ENCODE measurements around the gene COA8. TPM values are rescaled to one million over a fixed set of nuclear protein-coding genes. Genes with fewer than 3 reads are reported as not detected.

Gene COA8
- total and polyA plus RNA-seq, 2 donors, result 22.3 to 39.2 TPM

DNA sequence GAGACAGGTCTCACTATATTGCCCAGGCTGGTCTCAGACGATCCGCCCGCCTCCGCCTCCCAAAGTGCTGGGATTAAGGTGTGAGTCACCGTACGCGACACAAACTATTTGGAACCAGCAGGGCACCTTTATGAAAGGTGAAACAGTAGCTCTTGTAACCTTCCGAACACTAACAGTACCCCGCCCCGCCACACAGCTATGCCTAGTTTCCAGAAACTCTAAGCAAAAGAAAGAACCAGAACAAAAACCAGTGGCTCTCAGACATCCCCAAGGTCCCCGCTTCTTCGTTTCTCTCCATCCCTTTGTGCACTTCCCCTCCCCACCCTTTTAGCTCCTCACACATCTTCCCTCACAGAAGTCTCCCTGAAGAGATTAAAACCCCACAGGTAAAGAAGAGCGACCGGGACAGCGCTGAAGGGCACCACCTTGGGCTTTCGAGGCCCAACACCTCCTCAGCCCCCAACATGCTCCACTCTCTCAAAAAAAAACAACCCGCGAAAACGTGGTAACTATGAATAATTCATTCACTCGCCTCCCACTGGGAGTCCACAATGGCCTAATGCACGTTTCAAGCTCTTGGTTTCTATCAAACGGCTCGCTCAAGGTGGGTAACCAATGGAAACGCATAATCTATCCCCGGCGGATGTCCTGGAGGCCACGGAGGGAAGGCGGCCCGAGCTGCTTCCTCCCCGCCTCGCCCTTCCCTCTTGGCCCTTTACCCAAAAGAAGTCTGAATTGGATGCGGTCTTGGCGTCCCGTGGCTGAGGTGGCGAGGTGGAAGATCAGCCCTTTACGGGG, 1.2 kb upstream of the COA8 start:
- peaks cover 12 to 31% of the 10 kb centered on the region in 2 donors for H3K36me3 ChIP-seq (ENCODE audit: control insufficient read depth in 2 of 2, insufficient read depth in 2 of 2, low read length in 1 of 2)
- H3K4me3 ChIP-seq (ENCODE audit: low read length in 2 of 2), result peak overlapping the region; percentile 83 to 93
- H3K27ac ChIP-seq (ENCODE audit: low read depth in 1 of 2, low read length in 1 of 2), result peak overlapping the region; percentile 74 to 99
- H3K4me1 ChIP-seq (ENCODE audit: control insufficient read depth in 2 of 2, insufficient read depth in 2 of 2, low read length in 2 of 2), result peaks cover 9 to 18% of the 10 kb centered on the region in 2 donors
- peak in 3 of 9 donors; percentile 22 to 55 (median 37) for DNase-seq (ENCODE audit: low read depth in 6 of 9, low spot score in 9 of 9)
- 11% methylated on average over 36 of the region's 36 CpGs for WGBS
- H3K27me3 ChIP-seq (ENCODE audit: control insufficient read depth in 2 of 2, insufficient read depth in 1 of 2, low read length in 1 of 2), result no peaks in the 10 kb centered on the region
- H3K9me3 ChIP-seq (ENCODE audit: control insufficient read depth in 2 of 2, insufficient read depth in 1 of 2, low read length in 1 of 2), result no peaks in the 10 kb centered on the region

DNA sequence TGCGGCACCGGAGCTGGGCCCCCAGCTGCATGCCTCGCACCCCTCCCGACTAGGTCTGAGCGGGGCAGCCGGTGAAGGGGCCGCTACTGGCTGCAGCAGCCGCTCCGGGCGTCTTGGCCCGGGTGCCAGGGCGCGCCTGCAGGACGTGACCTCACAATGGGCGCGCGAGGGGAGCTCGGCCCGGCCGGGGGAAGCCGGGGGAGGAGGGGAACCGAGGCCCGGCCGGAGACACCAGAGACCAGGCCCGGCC, 656 bp upstream of the COA8 start:
- under 1% methylated on average over 25 of the region's 25 CpGs for WGBS
- peak overlapping the region; percentile 74 to 99 for H3K27ac ChIP-seq (ENCODE audit: low read depth in 1 of 2, low read length in 1 of 2)
- H3K27me3 ChIP-seq (ENCODE audit: control insufficient read depth in 2 of 2, insufficient read depth in 1 of 2, low read length in 1 of 2), result no peaks in the 10 kb centered on the region
- peaks cover 12 to 32% of the 10 kb centered on the region in 2 donors for H3K36me3 ChIP-seq (ENCODE audit: control insufficient read depth in 2 of 2, insufficient read depth in 2 of 2, low read length in 1 of 2)
- H3K4me1 ChIP-seq (ENCODE audit: control insufficient read depth in 2 of 2, insufficient read depth in 2 of 2, low read length in 2 of 2), result peaks cover 9 to 18% of the 10 kb centered on the region in 2 donors
- peak in 1 of 9 donors; percentile 8 for DNase-seq (ENCODE audit: low read depth in 6 of 9, low spot score in 9 of 9)
- no peaks in the 10 kb centered on the region for H3K9me3 ChIP-seq (ENCODE audit: control insufficient read depth in 2 of 2, insufficient read depth in 1 of 2, low read length in 1 of 2)
- peak overlapping the region; percentile 83 to 93 for H3K4me3 ChIP-seq (ENCODE audit: low read length in 2 of 2)

GRCh38 chr14:103563226-103563620, 463 bp downstream of the COA8 start:
- no peaks in the 10 kb centered on the region for H3K27me3 ChIP-seq (ENCODE audit: control insufficient read depth in 2 of 2, insufficient read depth in 1 of 2, low read length in 1 of 2)
- H3K9me3 ChIP-seq (ENCODE audit: control insufficient read depth in 2 of 2, insufficient read depth in 1 of 2, low read length in 1 of 2), result no peaks in the 10 kb centered on the region
- H3K36me3 ChIP-seq (ENCODE audit: control insufficient read depth in 2 of 2, insufficient read depth in 2 of 2, low read length in 1 of 2), result peaks cover 12 to 25% of the 10 kb centered on the region in 2 donors
- DNase-seq (ENCODE audit: low read depth in 6 of 9, low spot score in 9 of 9), result peak in 1 of 9 donors; percentile 10
- H3K27ac ChIP-seq (ENCODE audit: low read depth in 1 of 2, low read length in 1 of 2), result peak overlapping the region; percentile 55 to 99
- WGBS, result 2% methylated on average over 22 of the region's 22 CpGs
- peaks cover 9 to 18% of the 10 kb centered on the region in 2 donors for H3K4me1 ChIP-seq (ENCODE audit: control insufficient read depth in 2 of 2, insufficient read depth in 2 of 2, low read length in 2 of 2)
- peak overlapping the region; percentile 93 for H3K4me3 ChIP-seq (ENCODE audit: low read length in 2 of 2)

DNA sequence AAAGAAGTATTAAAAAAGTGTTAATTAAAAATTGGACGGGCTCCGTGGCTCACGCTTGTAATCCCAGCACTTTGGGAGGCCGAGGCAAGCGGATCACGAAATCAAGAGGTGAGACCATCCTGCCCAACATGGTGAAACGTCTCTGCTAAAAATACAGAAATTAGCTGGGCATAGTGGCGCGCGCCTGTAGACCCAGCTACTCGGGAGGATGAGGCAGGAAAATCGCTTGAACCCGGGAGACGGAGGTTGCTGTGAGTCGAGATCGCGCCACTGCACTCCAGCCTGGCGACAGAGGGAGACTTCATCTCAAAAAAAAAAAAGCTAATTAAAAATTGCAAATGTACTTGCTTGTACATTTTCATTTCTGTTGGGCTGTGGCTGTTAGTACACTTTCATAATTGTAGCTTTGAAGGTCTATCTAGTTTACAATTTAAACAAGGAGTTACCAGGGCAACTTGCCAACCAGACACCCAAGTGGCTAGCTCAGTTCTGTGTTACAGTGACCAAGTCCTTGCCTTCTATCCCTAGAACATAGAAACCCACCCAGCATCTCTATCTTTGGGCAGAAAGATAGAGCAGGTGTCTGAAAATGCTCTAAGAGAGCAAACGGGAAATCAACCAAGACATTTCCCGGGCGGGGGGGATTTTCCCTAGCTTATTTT, 1.2 kb downstream of the COA8 start:
- no peak for DNase-seq (ENCODE audit: low read depth in 6 of 9, low spot score in 9 of 9)
- Histone ChIP-seq H3K9me3 (ENCODE audit: control insufficient read depth in 2 of 2, insufficient read depth in 1 of 2, low read length in 1 of 2) (no peaks in the 10 kb centered on the region), H3K27ac (ENCODE audit: low read depth in 1 of 2, low read length in 1 of 2) (no peak overlapping the region), H3K36me3 (ENCODE audit: control insufficient read depth in 2 of 2, insufficient read depth in 2 of 2, low read length in 1 of 2) (peaks cover 6 to 19% of the 10 kb centered on the region in 2 donors), H3K4me3 (ENCODE audit: low read length in 2 of 2) (peak overlapping the region; percentile 93), H3K4me1 (ENCODE audit: control insufficient read depth in 2 of 2, insufficient read depth in 2 of 2, low read length in 2 of 2) (peaks cover 9 to 18% of the 10 kb centered on the region in 2 donors), H3K27me3 (ENCODE audit: control insufficient read depth in 2 of 2, insufficient read depth in 1 of 2, low read length in 1 of 2) (no peaks in the 10 kb centered on the region)
- WGBS, result 87% methylated on average over 21 of the region's 21 CpGs

DNA sequence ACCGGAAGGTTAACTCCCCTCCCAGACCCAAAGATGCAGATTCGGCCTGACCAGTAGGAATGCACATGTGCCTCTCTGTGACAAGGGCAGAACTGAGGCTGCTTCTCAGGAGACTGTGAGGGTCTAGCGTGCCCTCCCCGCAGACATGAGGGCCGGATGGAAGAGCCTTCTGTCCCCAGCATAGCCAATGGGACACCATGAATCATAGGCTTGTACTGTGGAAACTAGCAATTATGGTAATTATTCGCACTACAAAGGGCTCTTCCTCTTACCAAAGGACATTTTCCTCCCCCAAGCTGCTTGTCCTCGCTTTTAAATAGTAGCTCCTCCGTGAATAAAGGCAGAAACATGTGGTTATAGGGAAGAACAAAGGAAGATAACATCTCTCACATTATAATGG, 6.2 kb downstream of the COA8 start:
- Histone ChIP-seq H3K4me3 (ENCODE audit: low read length in 2 of 2) (no peak overlapping the region), H3K9me3 (ENCODE audit: control insufficient read depth in 2 of 2, insufficient read depth in 1 of 2, low read length in 1 of 2) (no peaks in the 10 kb centered on the region), H3K27ac (ENCODE audit: low read depth in 1 of 2, low read length in 1 of 2) (no peak overlapping the region), H3K27me3 (ENCODE audit: control insufficient read depth in 2 of 2, insufficient read depth in 1 of 2, low read length in 1 of 2) (no peaks in the 10 kb centered on the region), H3K36me3 (ENCODE audit: control insufficient read depth in 2 of 2, insufficient read depth in 2 of 2, low read length in 1 of 2) (peaks cover 3 to 6% of the 10 kb centered on the region in 2 donors), H3K4me1 (ENCODE audit: control insufficient read depth in 2 of 2, insufficient read depth in 2 of 2, low read length in 2 of 2) (peaks cover 0 to under 1% of the 10 kb centered on the region in 2 donors)
- WGBS, result 96% methylated on average over 8 of the region's 8 CpGs
- DNase-seq (ENCODE audit: low read depth in 6 of 9, low spot score in 9 of 9), result no peak

DNA sequence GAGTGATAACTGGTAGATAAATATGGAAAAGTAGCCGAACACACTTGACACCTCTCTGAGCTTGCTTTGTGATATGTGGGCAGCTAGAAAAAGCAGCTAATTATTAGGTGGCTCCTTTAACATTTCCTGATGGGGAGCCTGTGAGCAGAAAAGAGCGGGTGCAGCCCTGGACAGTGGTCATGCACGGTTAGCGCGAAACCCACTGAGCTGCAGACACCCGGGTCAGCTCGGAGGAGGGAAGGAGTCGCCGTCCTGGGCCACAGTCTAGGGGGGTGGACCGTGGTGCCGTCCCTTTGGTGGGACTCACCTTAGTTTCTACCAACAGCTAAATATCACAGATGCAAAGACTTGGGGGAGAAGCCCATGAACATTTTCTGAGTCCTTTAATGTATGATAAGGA, 6.6 kb downstream of the COA8 start:
- Histone ChIP-seq H3K27ac (ENCODE audit: low read depth in 1 of 2, low read length in 1 of 2) (no peak overlapping the region), H3K27me3 (ENCODE audit: control insufficient read depth in 2 of 2, insufficient read depth in 1 of 2, low read length in 1 of 2) (no peaks in the 10 kb centered on the region), H3K36me3 (ENCODE audit: control insufficient read depth in 2 of 2, insufficient read depth in 2 of 2, low read length in 1 of 2) (peaks cover 6 to 10% of the 10 kb centered on the region in 2 donors), H3K9me3 (ENCODE audit: control insufficient read depth in 2 of 2, insufficient read depth in 1 of 2, low read length in 1 of 2) (no peaks in the 10 kb centered on the region), H3K4me1 (ENCODE audit: control insufficient read depth in 2 of 2, insufficient read depth in 2 of 2, low read length in 2 of 2) (no peaks in the 10 kb centered on the region), H3K4me3 (ENCODE audit: low read length in 2 of 2) (no peak overlapping the region)
- 96% methylated on average over 11 of the region's 11 CpGs for WGBS
- no peak for DNase-seq (ENCODE audit: low read depth in 6 of 9, low spot score in 9 of 9)

DNA sequence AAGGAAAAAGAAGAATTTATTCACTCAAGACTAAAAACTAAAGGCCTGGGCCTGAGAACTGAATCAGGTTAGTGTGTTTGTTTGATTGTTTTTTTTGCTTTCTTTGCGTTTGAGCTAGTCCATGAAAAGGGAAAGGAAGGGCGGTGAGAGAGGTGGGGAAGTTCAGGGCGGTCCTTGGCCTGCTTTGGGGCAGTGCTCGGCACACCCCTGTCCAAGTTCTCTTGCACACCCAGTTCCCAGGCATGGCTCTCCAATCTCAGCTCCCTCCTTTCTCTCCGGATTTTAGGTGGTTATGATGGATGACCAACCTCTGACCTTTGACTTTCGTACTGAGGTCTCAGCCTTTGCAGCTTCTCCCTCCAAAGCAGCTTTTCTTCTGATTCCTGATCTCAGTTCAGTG, 11.3 kb downstream of the COA8 start:
- peaks cover 20 to 30% of the 10 kb centered on the region in 2 donors for H3K36me3 ChIP-seq (ENCODE audit: control insufficient read depth in 2 of 2, insufficient read depth in 2 of 2, low read length in 1 of 2)
- WGBS, result 94% methylated on average over 6 of the region's 6 CpGs
- DNase-seq (ENCODE audit: low read depth in 6 of 9, low spot score in 9 of 9), result no peak
- H3K4me1 ChIP-seq (ENCODE audit: control insufficient read depth in 2 of 2, insufficient read depth in 2 of 2, low read length in 2 of 2), result no peaks in the 10 kb centered on the region
- no peak overlapping the region for H3K4me3 ChIP-seq (ENCODE audit: low read length in 2 of 2)
- H3K27me3 ChIP-seq (ENCODE audit: control insufficient read depth in 2 of 2, insufficient read depth in 1 of 2, low read length in 1 of 2), result no peaks in the 10 kb centered on the region
- no peaks in the 10 kb centered on the region for H3K9me3 ChIP-seq (ENCODE audit: control insufficient read depth in 2 of 2, insufficient read depth in 1 of 2, low read length in 1 of 2)
- H3K27ac ChIP-seq (ENCODE audit: low read depth in 1 of 2, low read length in 1 of 2), result no peak overlapping the region

DNA sequence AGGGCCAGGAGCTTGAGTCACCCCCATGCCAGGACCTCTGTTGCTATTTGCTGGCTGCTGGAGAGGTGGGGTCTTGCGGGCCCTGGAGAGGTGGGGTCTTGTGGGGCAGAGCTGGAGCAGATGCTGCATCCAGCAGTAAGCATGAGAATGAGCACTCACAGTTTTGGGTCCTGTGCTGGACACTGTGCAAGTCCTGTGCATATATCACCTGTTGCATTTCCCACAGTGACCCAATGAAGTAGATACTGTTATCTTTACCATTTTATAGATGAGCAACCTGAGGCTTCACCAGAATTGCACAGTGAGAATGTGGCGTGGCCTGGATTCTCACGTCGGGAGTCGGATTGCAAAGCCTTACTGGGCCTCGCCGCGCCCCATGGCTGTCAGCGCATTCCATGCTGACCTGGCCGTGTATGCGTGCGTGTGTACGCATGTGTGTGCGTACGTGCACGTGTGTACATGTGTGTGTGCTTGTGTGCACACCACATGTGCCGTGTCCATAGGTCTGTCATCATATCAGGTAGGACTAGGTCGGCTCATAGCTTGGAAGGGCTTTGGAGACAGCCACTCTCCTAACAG, 12.0 kb downstream of the COA8 start:
- Histone ChIP-seq H3K27ac (ENCODE audit: low read depth in 1 of 2, low read length in 1 of 2) (no peak overlapping the region), H3K4me1 (ENCODE audit: control insufficient read depth in 2 of 2, insufficient read depth in 2 of 2, low read length in 2 of 2) (no peaks in the 10 kb centered on the region), H3K36me3 (ENCODE audit: control insufficient read depth in 2 of 2, insufficient read depth in 2 of 2, low read length in 1 of 2) (peaks cover 20 to 30% of the 10 kb centered on the region in 2 donors), H3K4me3 (ENCODE audit: low read length in 2 of 2) (no peak overlapping the region), H3K9me3 (ENCODE audit: control insufficient read depth in 2 of 2, insufficient read depth in 1 of 2, low read length in 1 of 2) (no peaks in the 10 kb centered on the region), H3K27me3 (ENCODE audit: control insufficient read depth in 2 of 2, insufficient read depth in 1 of 2, low read length in 1 of 2) (no peaks in the 10 kb centered on the region)
- no peak for DNase-seq (ENCODE audit: low read depth in 6 of 9, low spot score in 9 of 9)
- 98% methylated on average over 18 of the region's 18 CpGs for WGBS

- no peak for DNase-seq (ENCODE audit: low read depth in 6 of 9, low spot score in 9 of 9)
- H3K4me3 ChIP-seq (ENCODE audit: low read length in 2 of 2), result no peak overlapping the region
- no peaks in the 10 kb centered on the region for H3K27me3 ChIP-seq (ENCODE audit: control insufficient read depth in 2 of 2, insufficient read depth in 1 of 2, low read length in 1 of 2)
- H3K4me1 ChIP-seq (ENCODE audit: control insufficient read depth in 2 of 2, insufficient read depth in 2 of 2, low read length in 2 of 2), result no peaks in the 10 kb centered on the region
- H3K27ac ChIP-seq (ENCODE audit: low read depth in 1 of 2, low read length in 1 of 2), result no peak overlapping the region
- H3K36me3 ChIP-seq (ENCODE audit: control insufficient read depth in 2 of 2, insufficient read depth in 2 of 2, low read length in 1 of 2), result peaks cover 24 to 32% of the 10 kb centered on the region in 2 donors
- no peaks in the 10 kb centered on the region for H3K9me3 ChIP-seq (ENCODE audit: control insufficient read depth in 2 of 2, insufficient read depth in 1 of 2, low read length in 1 of 2)
- 92% methylated on average over 9 of the region's 9 CpGs for WGBS
These were observed 13.7 kb downstream of the COA8 start for GRCh38 chr14:103576371-103577024.
